Activated B cell treated with CpG ODN at 0.5 μM for 24 hours (primary cell): ENCODE measurements around the gene MTARC1. TPM values are rescaled to one million over a fixed set of nuclear protein-coding genes. Genes with fewer than 3 reads are reported as not detected.

Source experiments
- ATAC-seq: fragments of 200-7000 bp; cut with Tn5 transposase; one replicate; pipeline ENCODE4 v1.10.0; 2021; ENCODE audit warnings: low read depth, mild to moderate bottlenecking, moderate library complexity
- CTCF ChIA-PET: fragments of 350-600 bp; sonication (Branson Sonifier 250); formaldehyde crosslinking; loops from one replicate; lab custom pipeline; 2021; ENCODE audit warnings: antibody characterized with exemption; lab: Charles Lee
- POLR2A ChIA-PET: fragments of 350-600 bp; sonication (Branson Sonifier 250); formaldehyde crosslinking; loops from one replicate; lab custom pipeline; 2021; ENCODE audit warnings: antibody characterized with exemption; lab: Charles Lee
- DNase-seq: peaks from one replicate; pipeline ENCODE4 v3.0.0; 2022
- H3K27ac Mint-ChIP-seq: one replicate; pipeline ENCODE4 v1.8.0; 2020; ENCODE audit warnings: mixed read lengths
- H3K27me3 Mint-ChIP-seq: one replicate; pipeline ENCODE4 v1.8.0; 2021; ENCODE audit warnings: mixed read lengths
- H3K36me3 Mint-ChIP-seq: one replicate; pipeline ENCODE4 v1.8.0; 2021; ENCODE audit warnings: low read depth, mixed read lengths
- H3K4me1 Mint-ChIP-seq: one replicate; pipeline ENCODE4 v1.8.0; 2021; ENCODE audit warnings: mixed read lengths
- H3K4me3 Mint-ChIP-seq: one replicate; pipeline ENCODE4 v1.8.0; 2020; ENCODE audit warnings: mild to moderate bottlenecking, mixed read lengths
- H3K9me3 Mint-ChIP-seq: one replicate; pipeline ENCODE4 v1.8.0; 2020; ENCODE audit warnings: mixed read lengths
- intact Hi-C: fragments of 100-400 bp; cut with micrococcal nuclease; formaldehyde crosslinking; loops from one replicate; pipeline ENCODE4 v1.15.1; 2024
- total RNA-seq: library from RNA; stranded (reverse); gene quantifications from 2 replicates; pipeline ENCODE4 v1.2.3, GENCODE V29; 2022
- TF ChIP-seq, protein P1 (sequence below): fragments of 200-600 bp; IDR thresholded peaks from one replicate; pipeline ENCODE4 v1.8.0; 2022; ENCODE audit warnings: antibody characterized with exemption, mild to moderate bottlenecking

Gene MTARC1
- total RNA-seq, 1 donor from 2014 or later, result 2.2 TPM

DNA sequence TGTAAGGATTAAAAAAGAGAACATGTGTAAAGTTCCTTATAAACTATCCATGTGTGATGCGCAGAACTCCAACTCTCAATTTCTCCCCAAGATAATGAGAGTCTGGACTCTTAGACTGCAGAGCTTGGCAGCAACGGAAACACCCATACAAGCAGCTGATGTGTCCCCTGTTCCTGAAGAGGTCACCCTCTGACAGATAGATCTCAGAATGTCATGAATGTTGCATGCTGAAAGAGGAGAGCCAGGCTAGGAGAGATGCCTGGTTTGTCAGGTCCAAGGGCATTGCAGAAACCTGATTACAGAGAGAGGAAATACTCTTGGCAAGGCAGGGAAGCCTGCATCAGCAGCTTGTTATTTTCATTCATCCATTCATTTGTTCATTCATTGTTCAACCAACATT lies 24.2 kb downstream of the MTARC1 start:
- Mint-ChIP-seq H3K4me3 (no peak overlapping the region), H3K27me3 (peaks cover 4% of the 10 kb centered on the region), H3K9me3 (no peaks in the 10 kb centered on the region), H3K36me3 (no peaks in the 10 kb centered on the region), H3K27ac (no peak overlapping the region), H3K4me1 (peaks cover 2% of the 10 kb centered on the region)
- ATAC-seq (no peak), DNase-seq (no peak)
- POLR2A ChIA-PET, result no interaction called here
- CTCF ChIA-PET, result interaction anchor here (1.4 to 2.7 kb wide), 8 partner anchors 11 to 1654 kb away, joined by 4 to 27 read pairs (median 6); no protein-coding TSS in a partner anchor
- TF ChIP-seq, protein P1, sequence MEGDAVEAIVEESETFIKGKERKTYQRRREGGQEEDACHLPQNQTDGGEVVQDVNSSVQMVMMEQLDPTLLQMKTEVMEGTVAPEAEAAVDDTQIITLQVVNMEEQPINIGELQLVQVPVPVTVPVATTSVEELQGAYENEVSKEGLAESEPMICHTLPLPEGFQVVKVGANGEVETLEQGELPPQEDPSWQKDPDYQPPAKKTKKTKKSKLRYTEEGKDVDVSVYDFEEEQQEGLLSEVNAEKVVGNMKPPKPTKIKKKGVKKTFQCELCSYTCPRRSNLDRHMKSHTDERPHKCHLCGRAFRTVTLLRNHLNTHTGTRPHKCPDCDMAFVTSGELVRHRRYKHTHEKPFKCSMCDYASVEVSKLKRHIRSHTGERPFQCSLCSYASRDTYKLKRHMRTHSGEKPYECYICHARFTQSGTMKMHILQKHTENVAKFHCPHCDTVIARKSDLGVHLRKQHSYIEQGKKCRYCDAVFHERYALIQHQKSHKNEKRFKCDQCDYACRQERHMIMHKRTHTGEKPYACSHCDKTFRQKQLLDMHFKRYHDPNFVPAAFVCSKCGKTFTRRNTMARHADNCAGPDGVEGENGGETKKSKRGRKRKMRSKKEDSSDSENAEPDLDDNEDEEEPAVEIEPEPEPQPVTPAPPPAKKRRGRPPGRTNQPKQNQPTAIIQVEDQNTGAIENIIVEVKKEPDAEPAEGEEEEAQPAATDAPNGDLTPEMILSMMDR, result no peak
- intact Hi-C loops, result loop anchor here (1.0 to 10.0 kb wide), 6 partner anchors 63 to 1644 kb away; no protein-coding TSS in a partner anchor

DNA sequence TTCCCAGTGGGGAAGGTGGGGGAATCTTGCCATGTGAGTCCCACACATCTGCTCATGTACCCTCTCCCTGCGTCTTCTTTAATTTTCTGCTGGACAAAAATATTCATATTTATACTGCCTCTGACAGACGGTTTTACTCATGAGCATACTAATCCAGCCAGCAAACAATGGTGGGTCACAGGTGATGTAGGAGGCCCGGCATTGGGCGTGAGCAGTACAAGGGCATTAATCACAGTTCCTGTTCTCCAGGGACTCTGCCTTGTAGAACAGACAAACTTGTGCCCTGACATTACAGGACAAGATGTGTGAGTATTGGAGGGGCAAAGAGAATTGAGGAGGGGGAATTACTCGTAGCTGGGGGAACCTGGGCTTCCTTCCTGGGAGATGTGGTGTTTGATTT lies 25.0 kb downstream of the MTARC1 start:
- CTCF ChIA-PET, result interaction anchor here (1.5 to 2.7 kb wide), 5 partner anchors 64 to 1643 kb away, joined by 5 to 27 read pairs (median 11); no protein-coding TSS in a partner anchor
- intact Hi-C loops, result loop anchor here (5.0 to 10.0 kb wide), 2 partner anchors 283 to 1196 kb away; no protein-coding TSS in a partner anchor
- Mint-ChIP-seq H3K27me3 (peaks cover 4% of the 10 kb centered on the region), H3K4me1 (peaks cover 2% of the 10 kb centered on the region), H3K36me3 (no peaks in the 10 kb centered on the region), H3K27ac (no peak overlapping the region), H3K4me3 (no peak overlapping the region), H3K9me3 (no peaks in the 10 kb centered on the region)
- TF ChIP-seq, protein P1, result no peak
- POLR2A ChIA-PET, result no interaction called here
- DNase-seq, result no peak
- no peak for ATAC-seq

DNA sequence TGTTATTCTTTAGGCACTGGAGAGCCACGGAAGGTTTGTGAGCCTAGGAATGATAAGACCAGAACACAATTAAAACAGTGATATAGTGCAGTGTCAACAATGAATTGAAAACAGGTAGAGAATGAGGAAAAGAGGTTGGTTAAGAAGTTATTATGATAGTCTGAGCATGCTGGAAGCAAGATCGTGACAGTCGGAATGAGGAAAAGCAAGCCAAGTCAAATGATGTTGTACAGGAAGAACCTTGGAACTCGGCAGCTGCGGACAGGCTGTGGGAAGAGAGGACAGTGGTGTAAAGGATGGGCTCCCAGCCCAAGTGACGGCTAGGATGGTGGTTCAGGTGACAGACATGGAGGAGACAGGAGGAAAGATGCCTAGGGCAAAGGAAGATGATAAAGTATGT lies 25.6 kb downstream of the MTARC1 start:
- H3K36me3 Mint-ChIP-seq, result no peaks in the 10 kb centered on the region
- no peak overlapping the region for H3K27ac Mint-ChIP-seq
- ATAC-seq, result no peak
- no peak for DNase-seq
- H3K9me3 Mint-ChIP-seq, result no peaks in the 10 kb centered on the region
- intact Hi-C loops, result loop anchor here (5.0 to 10.0 kb wide), 2 partner anchors 282 to 1195 kb away; no protein-coding TSS in a partner anchor
- H3K4me1 Mint-ChIP-seq, result peaks cover 2% of the 10 kb centered on the region
- CTCF ChIA-PET, result no interaction called here
- H3K27me3 Mint-ChIP-seq, result peaks cover 4% of the 10 kb centered on the region
- no peak overlapping the region for H3K4me3 Mint-ChIP-seq
- TF ChIP-seq, protein P1, result no peak
- POLR2A ChIA-PET, result no interaction called here

DNA sequence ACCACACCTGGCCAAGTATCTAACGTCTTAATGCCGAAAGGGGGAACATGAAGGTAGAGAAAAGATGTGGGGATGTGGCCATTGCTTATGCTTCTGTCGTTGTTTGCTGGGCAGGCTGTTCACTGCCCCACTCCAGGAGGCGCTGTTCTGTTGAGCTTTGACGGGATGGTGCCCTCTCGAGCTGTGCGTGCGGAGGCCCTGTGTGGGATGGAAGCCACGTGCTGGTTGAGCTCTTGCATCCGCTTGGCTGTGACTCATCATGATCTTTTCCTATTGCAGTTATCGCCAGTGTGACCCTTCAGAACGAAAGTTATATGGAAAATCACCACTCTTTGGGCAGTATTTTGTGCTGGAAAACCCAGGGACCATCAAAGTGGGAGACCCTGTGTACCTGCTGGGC lies 26.3 kb downstream of the MTARC1 start:
- Mint-ChIP-seq H3K4me3 (no peak overlapping the region), H3K36me3 (no peaks in the 10 kb centered on the region), H3K27ac (no peak overlapping the region), H3K9me3 (no peaks in the 10 kb centered on the region), H3K4me1 (peaks cover 2% of the 10 kb centered on the region), H3K27me3 (peaks cover 4% of the 10 kb centered on the region)
- ChIA-PET POLR2A (no interaction called here), CTCF (no interaction called here)
- ATAC-seq (no peak), DNase-seq (no peak)
- TF ChIP-seq, protein P1, result no peak
- intact Hi-C loops, result loop anchor here (5.0 to 10.0 kb wide), 2 partner anchors 282 to 1194 kb away; no protein-coding TSS in a partner anchor

DNA sequence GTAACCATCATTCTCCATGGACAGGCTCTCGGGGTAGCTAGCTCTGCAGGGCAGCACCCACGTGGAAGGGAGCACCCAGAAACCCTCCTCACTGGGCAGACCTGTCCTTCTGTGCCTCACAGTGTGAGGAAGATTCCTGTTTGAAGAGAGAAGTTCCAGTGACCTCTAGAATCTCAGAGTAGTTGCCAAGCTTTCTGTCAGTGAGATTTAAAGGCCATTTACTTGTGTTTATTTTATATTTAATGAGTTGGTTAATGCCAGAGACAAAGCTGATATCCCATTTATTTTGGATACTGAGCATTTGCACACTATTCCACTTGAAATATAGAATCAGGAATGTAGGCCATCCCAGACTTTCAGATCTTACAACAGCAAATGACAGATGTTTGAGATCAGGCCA lies 28.7 kb downstream of the MTARC1 start:
- Mint-ChIP-seq H3K27me3 (peaks cover 4% of the 10 kb centered on the region), H3K4me1 (peaks cover 2% of the 10 kb centered on the region), H3K27ac (no peak overlapping the region), H3K9me3 (peaks cover 3% of the 10 kb centered on the region), H3K36me3 (no peaks in the 10 kb centered on the region), H3K4me3 (no peak overlapping the region)
- ATAC-seq, result no peak
- intact Hi-C loops, result loop anchor here (10.0 kb wide), 1 partner anchor 279 kb away; no protein-coding TSS in a partner anchor
- TF ChIP-seq, protein P1, result no peak
- ChIA-PET POLR2A (no interaction called here), CTCF (no interaction called here)
- DNase-seq, result no peak
